Small intestine (tissue), 7 donors: ENCODE results near the gene PWWP2B. TPM values are rescaled to one million over a fixed set of nuclear protein-coding genes. Genes with fewer than 3 reads are reported as not detected.

Experiments used
- DNase-seq, 2 donors: peaks; one replicate each; pipeline versions ENCODE4 v3.0.0 to v3.0.0-alpha.2; 2013
- FAIRE-seq: peaks from 2 replicates; lab custom pipeline; 2012; peaks lifted over from hg19 to GRCh38; lab: Jason Lieb, UNC
- H3K27ac ChIP-seq, 3 donors: one replicate each; pipeline ENCODE4 v1.5.1; 2013; ENCODE audit warnings: low read length in 2 of 3, mild to moderate bottlenecking in 2 of 3, control low read depth in 1 of 3, inconsistent platforms in 1 of 3, low read depth in 1 of 3, moderate library complexity in 1 of 3
- H3K27me3 ChIP-seq, 3 donors: one replicate each; pipeline ENCODE4 v1.6.1; 2013; ENCODE audit warnings: low read length in 3 of 3, inconsistent platforms in 1 of 3; ENCODE audit not compliant: control insufficient read depth in 3 of 3, insufficient read depth in 3 of 3
- H3K36me3 ChIP-seq, 3 donors: one replicate each; pipeline ENCODE4 v1.6.1; 2013; ENCODE audit warnings: low read length in 3 of 3, inconsistent platforms in 1 of 3, low read depth in 1 of 3, mild to moderate bottlenecking in 1 of 3, moderate library complexity in 1 of 3; ENCODE audit not compliant: control insufficient read depth in 3 of 3, insufficient read depth in 2 of 3
- H3K4me1 ChIP-seq, 3 donors: one replicate each; pipeline ENCODE4 v1.6.1; 2013; ENCODE audit warnings: low read length in 2 of 3, inconsistent platforms in 1 of 3, low read depth in 1 of 3, mild to moderate bottlenecking in 1 of 3, moderate library complexity in 1 of 3; ENCODE audit not compliant: control insufficient read depth in 3 of 3, insufficient read depth in 2 of 3
- H3K4me3 ChIP-seq, 3 donors: one replicate each; pipeline ENCODE4 v1.5.1; 2013; ENCODE audit warnings: low read length in 3 of 3, control low read depth in 1 of 3, inconsistent platforms in 1 of 3, low read depth in 1 of 3, mild to moderate bottlenecking in 1 of 3, moderate library complexity in 1 of 3
- H3K9me3 ChIP-seq, 2 donors: one replicate each; pipeline ENCODE4 v1.6.1; 2013; ENCODE audit warnings: low read depth in 1 of 2, low read length in 1 of 2; ENCODE audit not compliant: control insufficient read depth in 2 of 2, insufficient read depth in 1 of 2
- WGBS, 3 donors: extraction: QIAGEN DNeasy Blood & Tissue Kit; methylation state at CpG; one replicate each; pipeline ENCODE4 v1.1.7; 2013; 5-methylcytosine and 5-hydroxymethylcytosine counted together
- polyA plus RNA-seq, 4 donors: library from polyadenylated mRNA; stranded (reverse) in 3 of 4; unstranded in 1 of 4; fragments of 200-250 nt in 3 of 4; fragments of 120-200 nt in 1 of 4; gene quantifications; one replicate each; pipeline versions ENCODE4 v1.2.1 to v1.2.3, GENCODE V29; 2013
- donor health status: healthy with polysubstance abuse.
- donor health status: control.
- donor health status: control.
- donor health status: Bipolar disorder and iron deficiency.
- donor health status: healthy.

PWWP2B gene
- polyA plus RNA-seq, 4 donors: 7.0 to 34.6 (median 11.9) TPM

DNA sequence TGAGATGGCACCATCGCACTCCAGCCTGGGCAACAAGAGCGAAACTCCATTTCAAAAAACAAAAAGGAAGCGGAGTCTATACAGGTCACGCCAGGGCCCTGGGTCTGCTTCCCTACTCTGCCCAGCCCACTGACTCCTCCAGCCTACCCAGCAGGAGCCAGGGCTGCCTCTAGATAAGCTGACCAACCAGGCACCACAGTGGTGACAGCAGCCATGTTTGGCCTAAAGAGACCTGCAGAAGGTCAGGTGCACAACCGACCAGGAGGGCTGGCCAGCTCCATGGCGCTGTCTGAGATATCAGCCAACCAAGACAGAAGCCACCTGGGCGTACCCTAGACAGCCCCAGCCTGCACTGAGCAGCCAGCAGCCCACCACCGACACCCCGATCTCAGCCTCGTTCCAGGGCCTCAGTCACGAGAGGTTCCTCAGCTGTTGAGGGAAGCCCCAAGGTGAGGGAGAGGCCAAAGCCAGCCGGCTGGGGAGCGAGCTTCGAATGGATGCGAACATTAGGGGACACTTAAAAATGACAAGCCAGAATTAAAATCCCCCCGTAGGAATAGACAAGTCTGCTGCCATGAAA is 24.4 kb upstream of the PWWP2B start:
- FAIRE-seq: no peak

DNA sequence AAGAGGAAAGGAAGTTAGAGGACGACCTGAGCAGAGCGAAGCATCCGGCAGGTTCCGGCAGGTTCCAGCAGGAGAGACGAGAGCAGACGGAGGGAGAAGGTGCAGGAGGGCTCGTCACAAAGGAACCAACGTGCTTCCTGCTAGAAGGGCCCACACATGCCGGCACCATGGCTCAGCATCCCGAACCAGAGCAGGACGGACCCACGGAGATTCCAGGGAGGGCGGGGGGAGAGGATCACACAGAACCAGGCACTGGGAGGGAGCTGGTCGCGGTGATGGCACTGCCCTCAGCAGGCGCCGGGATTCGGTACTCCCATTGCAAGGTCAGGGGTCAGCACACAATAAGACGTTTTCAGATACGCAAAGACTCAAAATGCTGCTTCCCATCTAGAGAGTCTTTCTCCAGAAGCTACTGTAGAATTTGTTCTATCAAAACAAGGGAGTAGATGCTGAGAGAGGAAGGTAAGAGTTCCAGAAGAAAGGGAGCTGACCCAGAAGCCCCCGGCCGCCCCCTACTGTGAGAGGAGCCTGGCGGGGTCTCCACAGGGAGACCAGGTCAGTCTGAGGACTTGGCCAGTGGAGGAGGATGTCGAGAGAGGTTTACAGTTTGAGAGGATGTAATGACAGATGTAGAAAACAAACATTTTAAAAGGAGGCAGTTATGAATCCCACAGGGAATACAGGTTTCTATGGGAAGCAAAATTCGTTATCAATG is 23.6 kb upstream of the PWWP2B start:
- no peak for DNase-seq
- Histone ChIP-seq H3K9me3 (peaks cover 0 to 3% of the 10 kb centered on the region in 2 donors), H3K27ac (no peak overlapping the region), H3K27me3 (no peaks in the 10 kb centered on the region), H3K36me3 (peaks cover 0 to 11% (median 0%) of the 10 kb centered on the region in 3 donors), H3K4me3 (no peak overlapping the region), H3K4me1 (no peaks in the 10 kb centered on the region)
- 79 to 86% (median 85%) methylated on average over 25 of the region's 25 CpGs for WGBS, 3 donors
- no peak for FAIRE-seq

More for the DNA sequence above, 24.4 kb upstream of the PWWP2B start:
- no peak for DNase-seq
- WGBS, 3 donors: 92 to 94% (median 92%) methylated on average over 16 of the region's 16 CpGs
- Histone ChIP-seq H3K9me3 (peaks cover 0 to 3% of the 10 kb centered on the region in 2 donors), H3K27ac (no peak overlapping the region), H3K4me1 (no peaks in the 10 kb centered on the region), H3K36me3 (peaks cover 0 to 11% (median 0%) of the 10 kb centered on the region in 3 donors), H3K4me3 (no peak overlapping the region), H3K27me3 (no peaks in the 10 kb centered on the region)

GRCh38 chr10:132374176-132374575 is 22.8 kb upstream of the PWWP2B start:
- peaks cover 0 to 3% of the 10 kb centered on the region in 2 donors for H3K9me3 ChIP-seq
- peaks cover 0 to 13% (median 0%) of the 10 kb centered on the region in 3 donors for H3K36me3 ChIP-seq
- 79 to 85% (median 80%) methylated on average over 7 to 8 of the region's 8 CpGs for whole genome bisulfite sequencing, 3 donors
- DNase-seq (no peak), FAIRE-seq (no peak)
- H3K27ac ChIP-seq: no peak overlapping the region
- no peak overlapping the region for H3K4me3 ChIP-seq
- no peaks in the 10 kb centered on the region for H3K27me3 ChIP-seq
- no peaks in the 10 kb centered on the region for H3K4me1 ChIP-seq

- no peaks in the 10 kb centered on the region for H3K4me1 ChIP-seq
- H3K9me3 ChIP-seq: peaks cover 0 to 3% of the 10 kb centered on the region in 2 donors
- WGBS, 3 donors: 73 to 83% (median 76%) methylated on average over 13 to 14 of the region's 14 CpGs
- FAIRE-seq: no peak
- no peak overlapping the region for H3K4me3 ChIP-seq
- no peak overlapping the region for H3K27ac ChIP-seq
- no peaks in the 10 kb centered on the region for H3K27me3 ChIP-seq
- H3K36me3 ChIP-seq: peaks cover 0 to 10% (median 0%) of the 10 kb centered on the region in 3 donors
- DNase-seq: no peak
Observed at GRCh38 chr10:132374612-132375011, 22.4 kb upstream of the PWWP2B start.

- H3K36me3 ChIP-seq: peaks cover 0 to 5% (median 0%) of the 10 kb centered on the region in 3 donors
- no peak for DNase-seq
- no peak overlapping the region for H3K27ac ChIP-seq
- no peak for FAIRE-seq
- peaks cover 0 to 3% of the 10 kb centered on the region in 2 donors for H3K9me3 ChIP-seq
- H3K4me1 ChIP-seq: no peaks in the 10 kb centered on the region
- H3K4me3 ChIP-seq: no peak overlapping the region
- H3K27me3 ChIP-seq: no peaks in the 10 kb centered on the region
- WGBS, 3 donors: 86 to 88% (median 87%) methylated on average over 25 to 26 of the region's 26 CpGs
Observed at GRCh38 chr10:132375116-132375794, 21.7 kb upstream of the PWWP2B start.

- H3K27me3 ChIP-seq: no peaks in the 10 kb centered on the region
- H3K27ac ChIP-seq: no peak overlapping the region
- no peak overlapping the region for H3K4me3 ChIP-seq
- no peaks in the 10 kb centered on the region for H3K4me1 ChIP-seq
- FAIRE-seq (no peak), DNase-seq (no peak)
- peaks cover 0 to 3% of the 10 kb centered on the region in 2 donors for H3K9me3 ChIP-seq
- 74 to 79% (median 76%) methylated on average over 4 of the region's 4 CpGs for WGBS, 3 donors
- peaks cover 0 to 4% (median 0%) of the 10 kb centered on the region in 3 donors for H3K36me3 ChIP-seq
Observed at GRCh38 chr10:132375795-132376297, 21.2 kb upstream of the PWWP2B start.

GRCh38 chr10:132376394-132376851 is 20.6 kb upstream of the PWWP2B start:
- H3K9me3 ChIP-seq: peaks cover 0 to 3% of the 10 kb centered on the region in 2 donors
- H3K4me3 ChIP-seq: no peak overlapping the region
- no peak for DNase-seq
- peaks cover 0 to 4% (median 0%) of the 10 kb centered on the region in 3 donors for H3K36me3 ChIP-seq
- 84 to 88% (median 87%) methylated on average over 15 of the region's 15 CpGs for WGBS, 3 donors
- FAIRE-seq: no peak
- H3K27me3 ChIP-seq: no peaks in the 10 kb centered on the region
- no peaks in the 10 kb centered on the region for H3K4me1 ChIP-seq
- H3K27ac ChIP-seq: no peak overlapping the region

DNA sequence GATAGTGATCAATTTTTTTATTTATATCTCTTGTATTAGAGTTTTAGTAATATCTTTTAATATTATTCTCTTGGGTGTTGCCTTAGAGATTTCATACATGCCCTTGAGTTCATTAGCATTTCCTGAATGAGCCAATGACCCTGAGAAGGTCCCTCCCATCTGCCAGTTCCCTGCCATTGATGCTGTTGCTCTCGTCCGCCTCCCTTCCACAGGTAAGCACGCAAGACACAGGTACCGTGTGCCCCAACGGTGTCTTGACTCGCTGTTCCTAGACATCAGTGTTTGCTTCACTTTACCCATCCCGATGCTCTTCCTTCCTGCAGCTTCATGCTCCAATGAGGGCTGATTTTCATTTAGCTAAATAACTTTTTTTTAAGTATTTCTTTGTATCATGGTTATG is 19.7 kb upstream of the PWWP2B start:
- DNase-seq (no peak), FAIRE-seq (no peak)
- Histone ChIP-seq H3K36me3 (peaks cover 0 to 4% (median 0%) of the 10 kb centered on the region in 3 donors), H3K9me3 (peaks cover 0 to 6% of the 10 kb centered on the region in 2 donors), H3K27me3 (no peaks in the 10 kb centered on the region), H3K4me1 (no peaks in the 10 kb centered on the region), H3K27ac (no peak overlapping the region), H3K4me3 (no peak overlapping the region)
- WGBS, 3 donors: 93 to 96% (median 94%) methylated on average over 7 of the region's 7 CpGs
